GM04504 (cell line): Measurements from ENCODE around the gene EGLN2.
"Not testable (repeated sequence)": the region's sequence is repeated elsewhere in the genome, so short reads cannot be mapped to it uniquely, and the experiment has no call there.

ENCODE experiments used
- DNase-seq: peaks from one replicate; pipeline ENCODE4 v3.0.0-alpha.2; 2012; ENCODE audit warnings: low read depth

EGLN2 gene

DNA sequence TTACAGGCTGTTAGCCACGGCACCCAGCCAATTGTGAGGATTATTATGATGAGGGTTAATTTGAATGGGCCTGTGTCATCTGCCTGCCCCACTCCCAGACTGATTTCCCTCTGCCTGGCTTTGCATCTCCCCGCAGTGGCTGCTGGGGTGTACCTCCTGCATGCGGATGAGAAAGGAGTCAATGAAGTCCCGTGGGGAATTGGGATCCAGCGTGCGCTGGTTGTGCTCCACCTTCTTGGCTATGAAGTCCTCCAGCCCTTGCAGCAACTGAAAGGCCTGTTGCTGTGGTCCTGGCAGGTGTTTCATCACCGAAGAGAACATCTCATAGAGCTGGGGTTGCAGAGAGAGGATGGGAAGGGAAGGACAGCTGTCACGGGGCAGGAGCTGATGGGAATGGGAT is 47.7 kb downstream of the EGLN2 start:
- not testable (repeated sequence) for DNase-seq

DNA sequence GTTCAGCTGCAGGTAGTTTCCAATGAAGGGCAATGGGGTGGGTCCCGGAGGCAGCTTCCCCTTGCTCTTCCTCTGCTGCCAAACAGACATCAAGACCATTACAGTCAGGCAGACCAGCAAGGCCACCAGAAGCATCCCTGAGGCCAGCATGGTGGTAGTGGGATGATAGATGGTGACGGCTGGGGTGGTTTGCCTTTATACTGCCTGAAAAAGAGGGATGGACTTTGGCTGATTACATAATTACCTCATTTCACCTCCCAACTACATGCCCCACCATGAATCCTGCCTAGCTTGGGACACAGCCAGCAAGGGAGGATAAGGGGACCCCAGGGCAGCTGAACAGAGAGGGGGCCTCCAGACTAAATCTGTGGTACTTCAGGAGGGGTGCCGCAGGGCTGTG is 51.3 kb downstream of the EGLN2 start, which contains the start of gene CYP2A6:
CYP2A6 (minus strand) TSS at position 171 of the 400 bp plus-strand sequence; CDS start at position 150, 21 bp downstream.
- DNase-seq, result not testable (repeated sequence)

DNA sequence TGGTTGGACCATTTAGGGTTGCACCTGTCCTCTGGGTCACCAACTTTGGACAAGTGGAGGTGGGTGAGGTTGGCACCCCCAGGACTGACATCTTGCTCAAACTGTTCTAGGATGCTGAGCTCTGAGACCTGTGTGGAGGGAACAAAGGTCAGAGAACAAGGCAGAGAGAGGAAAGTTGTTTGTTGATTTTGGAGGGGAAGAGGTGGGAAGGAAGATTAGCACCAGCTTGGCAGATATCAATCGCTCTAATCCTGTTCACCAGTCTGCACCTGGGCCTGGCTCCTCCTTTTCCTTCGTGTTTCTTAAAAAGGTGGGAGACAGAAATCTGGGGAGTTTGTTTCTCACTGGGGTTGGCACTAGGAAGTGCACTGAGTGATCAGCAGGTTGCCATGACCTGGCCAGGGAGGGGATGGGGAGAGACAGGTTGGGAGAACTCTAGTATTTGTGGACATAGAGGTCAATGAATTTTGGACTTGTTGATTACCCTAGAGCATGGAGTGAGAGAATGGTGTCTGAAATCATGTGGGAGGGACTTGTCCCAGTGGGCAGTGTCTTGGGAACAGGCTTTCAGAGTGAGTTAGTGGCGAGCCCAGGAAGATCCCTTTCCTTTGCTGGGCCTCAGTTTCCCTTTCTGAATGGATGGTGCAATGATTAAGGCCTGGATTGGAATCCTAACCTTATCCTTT is 53.6 kb downstream of the EGLN2 start:
- not testable (repeated sequence) for DNase-seq
